CD14-positive monocyte (primary cell): Measurements from ENCODE around the gene AGO3. TPM values are rescaled to one million over a fixed set of nuclear protein-coding genes. Genes with fewer than 3 reads are reported as not detected.
"Not testable (repeated sequence)": the region's sequence is repeated elsewhere in the genome, so short reads cannot be mapped to it uniquely, and the experiment has no call there.

Experiments
- DNase-seq, 3 donors: peaks; one replicate each; pipeline ENCODE4 v3.0.0-alpha.2; 2011 to 2022
- H2AFZ ChIP-seq: 2 replicates; pipeline ENCODE4 v1.6.0; 2012; ENCODE audit warnings: mild to moderate bottlenecking, low read depth, low read length, inconsistent platforms; ENCODE audit not compliant: insufficient read depth, poor library complexity, severe bottlenecking
- H3K27ac ChIP-seq, 2 donors: 1 replicate in 1 of 2; 2 replicates in 1 of 2; pipeline ENCODE4 v1.5.1; 2012 to 2013; ENCODE audit warnings: low read length in 2 of 2, control low read depth in 1 of 2, inconsistent platforms in 1 of 2, low read depth in 1 of 2, mild to moderate bottlenecking in 1 of 2
- H3K27me3 ChIP-seq, 2 donors: one replicate each; pipeline versions ENCODE4 v1.6.0 to v1.6.1; 2011 to 2013; ENCODE audit warnings: low read length in 2 of 2; ENCODE audit not compliant: control insufficient read depth in 2 of 2, insufficient read depth in 2 of 2
- H3K36me3 ChIP-seq, 2 donors: replicated peaks in 1 of 2; 1 replicate in 1 of 2; 2 replicates in 1 of 2; pipeline versions ENCODE4 v1.5.1 to v1.6.1; 2012 to 2013; ENCODE audit warnings: low read length in 2 of 2, control low read depth in 1 of 2, inconsistent platforms in 1 of 2, mild to moderate bottlenecking in 1 of 2; ENCODE audit not compliant: insufficient read depth in 2 of 2, control insufficient read depth in 1 of 2
- H3K4me1 ChIP-seq, 2 donors: 1 replicate in 1 of 2; 2 replicates in 1 of 2; pipeline versions ENCODE4 v1.5.1 to v1.6.1; 2012 to 2013; ENCODE audit warnings: low read length in 2 of 2, control low read depth in 1 of 2, inconsistent platforms in 1 of 2, mild to moderate bottlenecking in 1 of 2, moderate library complexity in 1 of 2; ENCODE audit not compliant: insufficient read depth in 2 of 2, control insufficient read depth in 1 of 2
- H3K4me2 ChIP-seq: replicated peaks from 2 replicates; pipeline ENCODE3; 2012; ENCODE audit warnings: low read length, moderate library complexity, mild to moderate bottlenecking; ENCODE audit not compliant: poor library complexity, severe bottlenecking; ENCODE audit errors: extremely low read depth
- H3K4me3 ChIP-seq, 3 experiments: fragments of 200-600 bp in 1 of 3; sonication (generic) in 1 of 3; replicated peaks in 1 of 3; 1 replicate in 2 of 3; 2 replicates in 1 of 3; pipeline ENCODE4 v1.5.1; 2011 to 2013; ENCODE audit warnings: low read length in 3 of 3, mild to moderate bottlenecking in 3 of 3, control low read depth in 2 of 3, low read depth in 2 of 3, inconsistent platforms in 1 of 3, moderate library complexity in 1 of 3
- H3K79me2 ChIP-seq: 2 replicates; pipeline ENCODE4 v1.6.0; 2012; ENCODE audit warnings: mild to moderate bottlenecking, control low read depth, inconsistent platforms, low read length, moderate library complexity; ENCODE audit not compliant: insufficient read depth
- H3K9ac ChIP-seq: 2 replicates; pipeline ENCODE4 v1.6.0; 2017; ENCODE audit warnings: low read length, mild to moderate bottlenecking; ENCODE audit not compliant: insufficient read depth, poor library complexity, severe bottlenecking
- H3K9me3 ChIP-seq, 2 donors: replicated peaks in 1 of 2; 1 replicate in 1 of 2; 2 replicates in 1 of 2; pipeline versions ENCODE4 v1.5.1 to v1.6.1; 2012 to 2013; ENCODE audit warnings: low read length in 2 of 2, control low read depth in 1 of 2; ENCODE audit not compliant: control insufficient read depth in 1 of 2, insufficient read depth in 1 of 2
- H4K20me1 ChIP-seq: 2 replicates; pipeline ENCODE4 v1.6.0; 2012; ENCODE audit warnings: mild to moderate bottlenecking, low read length, control low read depth, moderate library complexity; ENCODE audit not compliant: insufficient read depth
- H3K27ac Mint-ChIP-seq, 7 donors: one replicate each; pipeline ENCODE4 v1.8.0; 2020; ENCODE audit warnings: mild to moderate bottlenecking in 7 of 7, mixed read lengths in 7 of 7, moderate library complexity in 6 of 7, inconsistent platforms in 2 of 7
- H3K27me3 Mint-ChIP-seq, 3 donors: one replicate each; pipeline ENCODE4 v1.8.0; 2021 to 2022; ENCODE audit warnings: low read depth in 3 of 3, mild to moderate bottlenecking in 3 of 3, mixed read lengths in 3 of 3, moderate library complexity in 3 of 3, inconsistent platforms in 1 of 3
- H3K36me3 Mint-ChIP-seq, 2 donors: one replicate each; pipeline ENCODE4 v1.8.0; 2020; ENCODE audit warnings: mixed read lengths in 2 of 2, inconsistent platforms in 1 of 2, mild to moderate bottlenecking in 1 of 2
- H3K4me1 Mint-ChIP-seq: one replicate; pipeline ENCODE4 v1.8.0; 2020; ENCODE audit warnings: mild to moderate bottlenecking, mixed read lengths
- H3K4me3 Mint-ChIP-seq, 2 donors: one replicate each; pipeline ENCODE4 v1.8.0; 2020; ENCODE audit warnings: mild to moderate bottlenecking in 2 of 2, mixed read lengths in 2 of 2, moderate library complexity in 1 of 2
- H3K9me3 Mint-ChIP-seq, 7 donors: one replicate each; pipeline ENCODE4 v1.8.0; 2020 to 2022; ENCODE audit warnings: mixed read lengths in 7 of 7, mild to moderate bottlenecking in 6 of 7, moderate library complexity in 6 of 7, inconsistent platforms in 2 of 7
- CTCF ChIP-seq: fragments of 200-600 bp; IDR thresholded peaks from one replicate; pipeline ENCODE4 v1.8.0; 2022; ENCODE audit warnings: antibody characterized with exemption, mild to moderate bottlenecking
- WGBS: methylation state at CpG from one replicate; pipeline ENCODE4 v1.1.5; 2013; ENCODE audit warnings: missing lambda C conversion rate; ENCODE audit not compliant: insufficient coverage; 5-methylcytosine and 5-hydroxymethylcytosine counted together
- intact Hi-C, 2 donors: fragments of 100-400 bp; cut with micrococcal nuclease; formaldehyde crosslinking; loops; one replicate each; pipeline versions ENCODE4 v1.15.0 to v1.15.1; 2023
- polyA plus RNA-seq, 3 donors: library from polyadenylated mRNA; depleted of rRNA in 1 of 3; unstranded in 2 of 3; stranded (reverse) in 1 of 3; fragments of 300-500 nt in 2 of 3; fragments of >200 nt in 1 of 3; fragmentation: Illumina TruSeq in 2 of 3; gene quantifications; 1 replicate in 2 of 3; 2 replicates in 1 of 3; pipeline ENCODE4 v1.2.3, GENCODE V29; 2012 to 2021

Gene AGO3
- polyA plus RNA-seq, 3 donors, result 6.3 to 9.0 (median 8.3) TPM

- intact Hi-C loops, result loop anchor here in 1 of 2 donors (5.0 kb wide), 1 partner anchor 35 kb away; no protein-coding TSS in a partner anchor
- peak overlapping the region; percentile 42 to 72 for H3K4me3 Mint-ChIP-seq
These were observed 43.4 kb upstream of the AGO3 start for GRCh38 chr1:35887508-35887907.

GRCh38 chr1:35888255-35888654 lies 42.6 kb upstream of the AGO3 start:
- no peak for TF ChIP-seq CTCF
- peak overlapping the region; percentile 10 to 31 for H3K27ac ChIP-seq

More at GRCh38 chr1:35887508-35887907, 43.4 kb upstream of the AGO3 start:
- DNase-seq, result no peak
- no peak for TF ChIP-seq CTCF
- no peak overlapping the region for H2AFZ ChIP-seq
- peaks cover 59% of the 10 kb centered on the region for H3K4me1 Mint-ChIP-seq
- no peaks in the 10 kb centered on the region for H3K27me3 ChIP-seq
- H3K9me3 ChIP-seq, result no peaks in the 10 kb centered on the region
- H3K36me3 Mint-ChIP-seq, result peaks cover 33 to 39% of the 10 kb centered on the region in 2 donors
- no peaks in the 10 kb centered on the region for H3K9me3 Mint-ChIP-seq
- H3K79me2 ChIP-seq, result peaks cover 87% of the 10 kb centered on the region
- H3K27me3 Mint-ChIP-seq, result peaks cover 0 to 2% (median 0%) of the 10 kb centered on the region in 3 donors
- peaks cover 31 to 34% of the 10 kb centered on the region in 2 donors for H3K36me3 ChIP-seq
- H3K4me1 ChIP-seq, result peaks cover 63 to 64% of the 10 kb centered on the region in 2 donors
- peak overlapping the region in 1 of 2 donors; percentile 54 for H3K27ac ChIP-seq
- H3K4me2 ChIP-seq, result peak overlapping the region; percentile 45
- peaks cover 38% of the 10 kb centered on the region for H4K20me1 ChIP-seq
- peak overlapping the region; percentile 19 for H3K9ac ChIP-seq
- 50% methylated on average over 2 of the region's 2 CpGs for WGBS
- H3K27ac Mint-ChIP-seq, result peak overlapping the region; percentile 51 to 90 (median 83)
- H3K4me3 ChIP-seq, result peak overlapping the region in 1 of 3 experiments; percentile 37

GRCh38 chr1:35888981-35889380 lies 41.9 kb upstream of the AGO3 start:
- Mint-ChIP-seq H3K36me3 (peaks cover 46 to 53% of the 10 kb centered on the region in 2 donors), H3K4me1 (peaks cover 65% of the 10 kb centered on the region), H3K27ac (peak overlapping the region; percentile 30 to 84 (median 71))
- H3K9me3 ChIP-seq, H3K4me3 Mint-ChIP-seq, H3K9ac ChIP-seq, H3K4me2 ChIP-seq, H2AFZ ChIP-seq, H3K4me3 ChIP-seq, H3K27me3 ChIP-seq, H3K27me3 Mint-ChIP-seq, H3K9me3 Mint-ChIP-seq: not testable (repeated sequence)
- intact Hi-C loops, result loop anchor here in 1 of 2 donors (5.0 kb wide), 1 partner anchor 33 kb away; no protein-coding TSS in a partner anchor
- peak overlapping the region; percentile 17 to 22 for H3K27ac ChIP-seq
- 0% methylated on average over 1 of the region's 3 CpGs for WGBS
- peaks cover 61 to 64% of the 10 kb centered on the region in 2 donors for H3K4me1 ChIP-seq
- H4K20me1 ChIP-seq, result peaks cover 38% of the 10 kb centered on the region
- H3K79me2 ChIP-seq, result peaks cover 81% of the 10 kb centered on the region
- H3K36me3 ChIP-seq, result peaks cover 44 to 47% of the 10 kb centered on the region in 2 donors
- DNase-seq, result peak in 1 of 3 donors; percentile 23

More at GRCh38 chr1:35888255-35888654, 42.6 kb upstream of the AGO3 start:
- Histone ChIP-seq H3K27me3 (no peaks in the 10 kb centered on the region), H2AFZ (no peak overlapping the region), H3K79me2 (peaks cover 86% of the 10 kb centered on the region), H3K36me3 (peaks cover 39 to 42% of the 10 kb centered on the region in 2 donors), H3K4me2 (no peak overlapping the region), H3K9me3 (no peaks in the 10 kb centered on the region), H3K4me1 (peaks cover 60 to 62% of the 10 kb centered on the region in 2 donors), H3K4me3 (no peak overlapping the region), H4K20me1 (peaks cover 38% of the 10 kb centered on the region), H3K9ac (no peak overlapping the region)
- Mint-ChIP-seq H3K27me3 (peaks cover 0 to 2% (median 0%) of the 10 kb centered on the region in 3 donors), H3K4me1 (peaks cover 59% of the 10 kb centered on the region), H3K36me3 (peaks cover 41 to 46% of the 10 kb centered on the region in 2 donors), H3K4me3 (no peak overlapping the region), H3K27ac (peak overlapping the region; percentile 27 to 78 (median 61)), H3K9me3 (no peaks in the 10 kb centered on the region)
- DNase-seq, result no peak
- WGBS, result 90% methylated on average over 7 of the region's 11 CpGs
- intact Hi-C loops, result loop anchor here in 1 of 2 donors (5.0 kb wide), 1 partner anchor 34 kb away; no protein-coding TSS in a partner anchor
